ENCODE results near the gene LMAN1L.

LMAN1L gene

GRCh38 chr15:74802290-74802689 lies 10.3 kb upstream of the LMAN1L start:
- Histone ChIP-seq H3K27ac (ENCODE audit: low read depth, low read length) (no peak overlapping the region), H3K4me1 (ENCODE audit: control insufficient read depth, insufficient read depth, low read length) (no peaks in the 10 kb centered on the region), H3K9ac (ENCODE audit: low read length) (no peak overlapping the region), H3K27me3 (ENCODE audit: control insufficient read depth, insufficient read depth, low read length) (no peaks in the 10 kb centered on the region), H3K36me3 (ENCODE audit: control insufficient read depth, insufficient read depth, low read length) (peaks cover 26% of the 10 kb centered on the region), H3K4me3 (ENCODE audit: low read length) (no peak overlapping the region)

- no peak overlapping the region for H3K4me3 ChIP-seq (ENCODE audit: low read length)
- no peaks in the 10 kb centered on the region for H3K27me3 ChIP-seq (ENCODE audit: control insufficient read depth, insufficient read depth, low read length)
- no peak overlapping the region for H3K27ac ChIP-seq (ENCODE audit: low read depth, low read length)
- H3K36me3 ChIP-seq (ENCODE audit: control insufficient read depth, insufficient read depth, low read length), result peaks cover 26% of the 10 kb centered on the region
- H3K4me1 ChIP-seq (ENCODE audit: control insufficient read depth, insufficient read depth, low read length), result no peaks in the 10 kb centered on the region
- no peak overlapping the region for H3K9ac ChIP-seq (ENCODE audit: low read length)
Measured at GRCh38 chr15:74802862-74803447, 9.7 kb upstream of the LMAN1L start.

DNA sequence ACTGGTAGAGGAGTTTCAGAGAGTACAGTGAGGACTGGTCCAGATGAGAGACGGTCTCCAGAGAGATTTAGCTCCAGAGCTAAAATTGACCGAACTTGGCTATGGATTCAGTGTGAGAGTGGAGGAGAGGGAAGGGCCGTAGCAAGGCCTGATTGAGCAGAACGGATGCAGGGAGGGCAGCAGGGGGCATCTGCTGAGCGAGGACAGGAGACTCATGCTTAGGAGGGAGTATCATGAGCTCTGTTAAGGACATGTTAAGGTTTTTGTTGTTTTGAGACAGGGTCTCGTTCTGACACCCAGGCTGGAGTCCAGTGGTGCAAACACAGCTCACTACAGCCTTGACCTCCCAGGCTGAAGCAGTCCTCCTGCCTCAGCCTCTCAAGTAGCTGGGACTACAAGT lies 7.7 kb upstream of the LMAN1L start:
- Histone ChIP-seq H3K27ac (ENCODE audit: low read depth, low read length) (no peak overlapping the region), H3K36me3 (ENCODE audit: control insufficient read depth, insufficient read depth, low read length) (peaks cover 19% of the 10 kb centered on the region), H3K9ac (ENCODE audit: low read length) (no peak overlapping the region), H3K4me1 (ENCODE audit: control insufficient read depth, insufficient read depth, low read length) (no peaks in the 10 kb centered on the region), H3K27me3 (ENCODE audit: control insufficient read depth, insufficient read depth, low read length) (no peaks in the 10 kb centered on the region), H3K4me3 (ENCODE audit: low read length) (no peak overlapping the region)

- Histone ChIP-seq H3K27me3 (ENCODE audit: control insufficient read depth, insufficient read depth, low read length) (no peaks in the 10 kb centered on the region), H3K4me3 (ENCODE audit: low read length) (no peak overlapping the region), H3K9ac (ENCODE audit: low read length) (no peak overlapping the region), H3K36me3 (ENCODE audit: control insufficient read depth, insufficient read depth, low read length) (peaks cover 5% of the 10 kb centered on the region), H3K4me1 (ENCODE audit: control insufficient read depth, insufficient read depth, low read length) (no peaks in the 10 kb centered on the region), H3K27ac (ENCODE audit: low read depth, low read length) (no peak overlapping the region)
Measured at GRCh38 chr15:74807282-74807681, 5.4 kb upstream of the LMAN1L start.

DNA sequence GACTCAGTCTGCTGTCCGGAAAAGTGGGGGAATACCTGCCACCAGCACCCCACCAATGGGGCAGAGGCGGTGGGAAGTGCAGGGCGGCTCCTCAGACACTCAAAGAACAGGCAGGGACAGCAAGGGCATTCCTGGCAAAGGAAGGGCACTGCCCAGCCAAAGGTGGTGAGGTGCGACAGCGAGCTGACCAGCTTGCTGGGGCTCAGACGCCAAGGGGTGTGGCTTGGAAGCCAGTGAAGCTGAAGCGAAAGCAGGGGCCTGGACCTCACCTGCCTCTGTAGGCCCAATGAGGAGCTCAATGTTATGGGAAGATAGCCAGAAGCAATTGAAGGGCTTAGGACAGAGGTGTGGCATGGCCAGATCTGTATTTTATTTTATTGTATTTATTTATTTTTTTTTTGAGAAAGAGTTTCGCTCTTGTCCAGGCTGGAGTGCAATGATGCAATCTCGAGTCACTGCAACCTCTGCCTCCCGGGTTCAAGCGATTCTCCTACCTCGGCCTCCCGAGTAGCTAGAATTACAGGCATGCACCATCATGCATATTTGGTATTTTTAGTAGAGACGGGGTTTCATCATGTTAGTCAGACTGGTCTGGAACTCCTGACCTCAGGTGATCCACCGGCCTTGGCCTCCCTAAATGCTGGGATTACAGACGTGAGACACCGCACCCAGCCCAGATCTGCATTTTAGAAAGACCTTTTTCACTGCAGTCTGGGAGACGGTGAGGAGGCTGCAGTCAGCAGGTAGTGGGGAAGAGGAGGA lies 4.4 kb upstream of the LMAN1L start:
- Histone ChIP-seq H3K9ac (ENCODE audit: low read length) (no peak overlapping the region), H3K36me3 (ENCODE audit: control insufficient read depth, insufficient read depth, low read length) (peaks cover 4% of the 10 kb centered on the region), H3K4me1 (ENCODE audit: control insufficient read depth, insufficient read depth, low read length) (no peaks in the 10 kb centered on the region), H3K27me3 (ENCODE audit: control insufficient read depth, insufficient read depth, low read length) (no peaks in the 10 kb centered on the region), H3K4me3 (ENCODE audit: low read length) (no peak overlapping the region), H3K27ac (ENCODE audit: low read depth, low read length) (no peak overlapping the region)

- Histone ChIP-seq H3K36me3 (ENCODE audit: control insufficient read depth, insufficient read depth, low read length) (no peaks in the 10 kb centered on the region), H3K27ac (ENCODE audit: low read depth, low read length) (no peak overlapping the region), H3K27me3 (ENCODE audit: control insufficient read depth, insufficient read depth, low read length) (no peaks in the 10 kb centered on the region), H3K9ac (ENCODE audit: low read length) (no peak overlapping the region), H3K4me3 (ENCODE audit: low read length) (no peak overlapping the region), H3K4me1 (ENCODE audit: control insufficient read depth, insufficient read depth, low read length) (no peaks in the 10 kb centered on the region)
Measured at GRCh38 chr15:74808840-74809229, 3.8 kb upstream of the LMAN1L start.

GRCh38 chr15:74809242-74809641 lies 3.4 kb upstream of the LMAN1L start:
- no peak overlapping the region for H3K4me3 ChIP-seq (ENCODE audit: low read length)
- no peak overlapping the region for H3K27ac ChIP-seq (ENCODE audit: low read depth, low read length)
- H3K27me3 ChIP-seq (ENCODE audit: control insufficient read depth, insufficient read depth, low read length), result no peaks in the 10 kb centered on the region
- no peak overlapping the region for H3K9ac ChIP-seq (ENCODE audit: low read length)
- H3K4me1 ChIP-seq (ENCODE audit: control insufficient read depth, insufficient read depth, low read length), result no peaks in the 10 kb centered on the region
- H3K36me3 ChIP-seq (ENCODE audit: control insufficient read depth, insufficient read depth, low read length), result no peaks in the 10 kb centered on the region

DNA sequence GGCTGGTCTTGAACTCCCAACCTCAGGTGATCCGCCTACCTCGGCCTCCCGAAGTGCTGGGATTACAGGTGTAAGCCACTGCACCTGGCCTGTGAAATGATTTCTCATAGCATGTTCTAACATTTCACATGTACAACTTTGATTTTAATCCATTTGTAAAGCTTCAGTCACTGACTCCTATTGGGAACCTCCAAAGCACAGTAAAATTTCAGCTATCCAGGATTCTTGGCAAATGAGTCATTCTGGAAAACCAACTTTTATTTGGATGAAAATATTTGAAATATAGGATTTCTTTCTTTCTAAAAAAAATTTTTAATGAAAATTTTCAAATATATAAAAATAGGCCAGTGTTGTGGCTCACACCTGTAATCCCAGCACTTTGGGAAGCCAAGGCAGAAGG lies 2.7 kb upstream of the LMAN1L start:
- Histone ChIP-seq H3K9ac (ENCODE audit: low read length) (no peak overlapping the region), H3K27me3 (ENCODE audit: control insufficient read depth, insufficient read depth, low read length) (no peaks in the 10 kb centered on the region), H3K36me3 (ENCODE audit: control insufficient read depth, insufficient read depth, low read length) (no peaks in the 10 kb centered on the region), H3K27ac (ENCODE audit: low read depth, low read length) (no peak overlapping the region), H3K4me1 (ENCODE audit: control insufficient read depth, insufficient read depth, low read length) (peaks cover 4% of the 10 kb centered on the region), H3K4me3 (ENCODE audit: low read length) (no peak overlapping the region)

DNA sequence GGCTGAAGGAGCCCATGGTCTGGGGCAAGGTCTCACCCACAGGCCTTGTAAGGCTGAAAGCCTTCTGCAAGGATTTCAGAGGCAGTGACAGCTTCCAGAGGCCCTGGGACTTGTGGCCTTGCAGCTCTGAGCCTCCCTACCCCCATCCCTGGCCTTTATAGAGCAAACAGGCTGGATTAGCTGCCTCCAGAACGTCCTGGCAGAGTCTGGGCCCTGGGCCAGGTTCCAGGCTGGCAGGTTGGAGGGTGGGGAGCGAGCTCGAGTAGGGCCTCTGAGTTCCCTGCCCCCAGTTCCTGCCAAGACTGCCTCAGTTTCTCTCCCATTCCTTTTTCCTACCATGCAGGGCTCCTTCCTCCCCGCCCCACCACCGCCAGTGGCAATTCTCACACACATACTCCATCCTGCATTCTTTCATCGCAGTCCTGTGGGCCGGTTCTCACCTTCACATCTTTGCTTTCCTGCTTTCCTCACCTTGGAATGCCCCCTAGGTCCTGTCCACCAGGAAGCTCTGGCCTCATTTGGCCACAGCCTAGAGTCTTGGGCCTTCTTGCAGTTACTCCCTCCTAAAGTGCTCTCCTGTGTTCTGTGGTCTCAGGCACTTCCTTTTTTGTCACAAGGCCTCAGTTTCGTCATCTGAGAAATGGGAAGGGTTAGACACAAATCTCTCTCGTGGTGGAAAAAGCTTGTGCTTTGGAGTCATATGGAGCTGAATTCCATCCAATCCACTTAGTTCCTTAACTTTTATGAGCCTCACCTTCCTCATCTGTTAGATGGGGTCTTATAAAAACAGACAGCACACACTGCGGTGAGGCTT lies 2.7 kb downstream of the LMAN1L start:
- H3K27ac ChIP-seq (ENCODE audit: low read depth, low read length), result peak overlapping the region; percentile 69
- no peaks in the 10 kb centered on the region for H3K36me3 ChIP-seq (ENCODE audit: control insufficient read depth, insufficient read depth, low read length)
- no peaks in the 10 kb centered on the region for H3K27me3 ChIP-seq (ENCODE audit: control insufficient read depth, insufficient read depth, low read length)
- peak overlapping the region; percentile 17 for H3K9ac ChIP-seq (ENCODE audit: low read length)
- no peak overlapping the region for H3K4me3 ChIP-seq (ENCODE audit: low read length)
- peaks cover 11% of the 10 kb centered on the region for H3K4me1 ChIP-seq (ENCODE audit: control insufficient read depth, insufficient read depth, low read length)

DNA sequence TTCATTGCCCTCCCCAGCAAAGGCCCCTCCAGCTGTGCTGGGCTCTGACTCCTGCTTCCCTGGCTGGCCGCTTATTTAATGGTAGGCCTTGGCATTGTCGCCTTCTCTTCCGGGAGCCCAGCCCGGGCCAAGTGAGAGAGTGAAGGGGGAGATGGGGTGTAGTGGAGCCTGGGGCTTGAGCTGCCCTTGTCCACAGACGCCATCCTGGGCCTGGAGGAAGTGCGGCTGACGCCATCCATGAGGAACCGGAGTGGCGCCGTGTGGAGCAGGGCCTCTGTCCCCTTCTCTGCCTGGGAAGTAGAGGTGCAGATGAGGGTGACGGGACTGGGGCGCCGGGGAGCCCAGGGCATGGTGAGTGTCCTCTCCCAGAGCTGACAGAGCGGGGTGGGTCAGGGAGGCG lies 3.3 kb downstream of the LMAN1L start:
- no peak overlapping the region for H3K9ac ChIP-seq (ENCODE audit: low read length)
- H3K36me3 ChIP-seq (ENCODE audit: control insufficient read depth, insufficient read depth, low read length), result no peaks in the 10 kb centered on the region

DNA sequence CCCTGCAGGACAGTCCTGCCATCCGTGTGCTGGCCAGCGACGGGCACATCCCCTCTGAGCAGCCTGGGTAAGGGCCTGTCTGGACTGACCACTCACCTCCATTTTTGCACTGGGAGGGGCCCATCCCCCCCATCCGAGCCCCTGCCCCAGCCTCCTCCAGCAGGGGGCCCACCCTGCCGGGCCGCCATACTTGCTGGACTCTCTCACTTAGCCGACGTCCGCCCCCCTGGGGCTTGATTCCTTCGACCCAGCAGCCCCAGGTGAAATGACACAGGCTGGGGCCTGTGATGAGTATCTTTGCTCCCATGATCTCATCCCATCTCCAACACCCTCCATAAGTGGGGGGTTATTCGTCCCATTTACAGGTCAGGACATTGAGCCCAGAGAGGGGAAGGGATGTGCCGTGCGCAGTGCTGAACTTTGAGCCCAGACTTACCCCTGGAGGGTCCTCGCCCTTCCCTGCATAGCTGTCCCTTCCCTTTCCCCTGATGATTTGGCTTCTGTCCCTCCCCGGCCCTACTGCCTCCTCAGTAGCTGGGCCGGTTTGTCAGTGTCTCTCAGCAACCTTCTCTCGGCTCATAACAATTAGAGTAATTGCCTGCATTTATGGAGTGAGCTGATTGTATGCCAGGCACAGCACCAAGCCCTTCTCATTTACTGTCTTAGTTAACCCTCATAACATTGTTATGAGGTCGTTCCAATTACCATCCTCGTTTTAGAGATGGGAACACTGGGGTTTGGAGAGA lies 4.2 kb downstream of the LMAN1L start:
- H3K36me3 ChIP-seq (ENCODE audit: control insufficient read depth, insufficient read depth, low read length), result no peaks in the 10 kb centered on the region
- no peak overlapping the region for H3K27ac ChIP-seq (ENCODE audit: low read depth, low read length)
- H3K4me3 ChIP-seq (ENCODE audit: low read length), result no peak overlapping the region
- no peak overlapping the region for H3K9ac ChIP-seq (ENCODE audit: low read length)
- H3K27me3 ChIP-seq (ENCODE audit: control insufficient read depth, insufficient read depth, low read length), result no peaks in the 10 kb centered on the region
- H3K4me1 ChIP-seq (ENCODE audit: control insufficient read depth, insufficient read depth, low read length), result peaks cover 11% of the 10 kb centered on the region

More for the DNA sequence above, 3.3 kb downstream of the LMAN1L start:
- H3K27me3 ChIP-seq (ENCODE audit: control insufficient read depth, insufficient read depth, low read length), result no peaks in the 10 kb centered on the region
- H3K4me1 ChIP-seq (ENCODE audit: control insufficient read depth, insufficient read depth, low read length), result peaks cover 11% of the 10 kb centered on the region
- H3K4me3 ChIP-seq (ENCODE audit: low read length), result no peak overlapping the region
- H3K27ac ChIP-seq (ENCODE audit: low read depth, low read length), result peak overlapping the region; percentile 43

DNA sequence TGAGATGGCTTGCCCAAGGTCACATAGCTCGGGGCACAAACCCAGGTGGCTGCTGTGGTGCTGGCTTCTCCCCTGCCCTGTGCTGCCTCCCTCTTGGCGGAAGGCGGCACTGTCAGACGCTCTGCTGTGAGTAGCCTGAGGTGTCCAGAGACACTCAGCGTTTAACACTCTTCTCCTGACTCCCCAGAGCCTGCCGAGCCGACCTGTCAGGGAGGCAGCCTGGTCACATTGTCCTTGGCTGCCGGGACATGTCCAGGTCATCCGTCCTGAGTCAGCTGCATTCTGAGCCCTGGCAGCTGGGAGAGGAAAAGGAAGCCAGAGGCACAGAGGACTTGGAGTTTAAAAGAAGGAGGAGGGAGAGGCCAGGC lies 4.7 kb downstream of the LMAN1L start:
- Histone ChIP-seq H3K9ac (ENCODE audit: low read length) (no peak overlapping the region), H3K4me3 (ENCODE audit: low read length) (no peak overlapping the region), H3K4me1 (ENCODE audit: control insufficient read depth, insufficient read depth, low read length) (peaks cover 11% of the 10 kb centered on the region), H3K27ac (ENCODE audit: low read depth, low read length) (peak overlapping the region; percentile 37), H3K36me3 (ENCODE audit: control insufficient read depth, insufficient read depth, low read length) (no peaks in the 10 kb centered on the region), H3K27me3 (ENCODE audit: control insufficient read depth, insufficient read depth, low read length) (no peaks in the 10 kb centered on the region)

All from rectal smooth muscle tissue (tissue), 1 donor.